HTR-8/SVneo (cell line): ENCODE data around the gene PTPN7.
"Not testable (repeated sequence)": the region's sequence is repeated elsewhere in the genome, so short reads cannot be mapped to it uniquely, and the experiment has no call there.

Experiments used
- DNase-seq: peaks from one replicate; pipeline ENCODE4 v3.0.0; 2011; ENCODE audit warnings: low spot score, mixed read lengths; ENCODE audit not compliant: insufficient read length
- FAIRE-seq: peaks from 2 replicates; lab custom pipeline; 2011; peaks lifted over from hg19 to GRCh38; lab: Jason Lieb, UNC

The PTPN7 gene

GRCh38 chr1:202160377-202160940, at the start of gene PTPN7:
Gene PTPN7 (minus strand): TSS chr1:202160602. CDS start chr1:202159402, 1,200 bp downstream.
- no peak for DNase-seq
- no peak for FAIRE-seq

GRCh38 chr1:202208351-202208857, 48.0 kb upstream of the PTPN7 start:
- FAIRE-seq (no peak), DNase-seq (no peak)

- FAIRE-seq, result no peak
- no peak for DNase-seq
Measured at GRCh38 chr1:202207292-202207691, 46.9 kb upstream of the PTPN7 start.

GRCh38 chr1:202205523-202206190, 45.3 kb upstream of the PTPN7 start:
- FAIRE-seq (no peak), DNase-seq (no peak)

DNA sequence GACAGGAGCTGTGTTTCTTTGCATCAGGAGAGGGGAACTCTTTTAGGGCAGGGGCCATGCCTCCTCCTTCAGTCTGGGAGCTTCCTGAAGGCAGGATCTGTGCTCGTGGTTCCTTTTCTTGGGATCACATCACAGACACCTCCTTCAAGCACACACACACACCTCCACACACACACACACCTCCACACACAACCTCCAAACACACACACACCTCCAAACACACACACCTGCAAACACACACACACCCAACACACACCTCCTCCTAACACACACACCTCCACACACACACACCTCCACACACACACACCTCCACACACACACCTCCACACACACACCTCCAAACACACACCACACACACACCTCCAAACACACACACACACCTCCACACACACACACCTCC, 43.7 kb upstream of the PTPN7 start:
- FAIRE-seq, result no peak
- DNase-seq, result no peak

- DNase-seq (no peak), FAIRE-seq (no peak)
Measured at GRCh38 chr1:202203238-202204039, 43.0 kb upstream of the PTPN7 start.

DNA sequence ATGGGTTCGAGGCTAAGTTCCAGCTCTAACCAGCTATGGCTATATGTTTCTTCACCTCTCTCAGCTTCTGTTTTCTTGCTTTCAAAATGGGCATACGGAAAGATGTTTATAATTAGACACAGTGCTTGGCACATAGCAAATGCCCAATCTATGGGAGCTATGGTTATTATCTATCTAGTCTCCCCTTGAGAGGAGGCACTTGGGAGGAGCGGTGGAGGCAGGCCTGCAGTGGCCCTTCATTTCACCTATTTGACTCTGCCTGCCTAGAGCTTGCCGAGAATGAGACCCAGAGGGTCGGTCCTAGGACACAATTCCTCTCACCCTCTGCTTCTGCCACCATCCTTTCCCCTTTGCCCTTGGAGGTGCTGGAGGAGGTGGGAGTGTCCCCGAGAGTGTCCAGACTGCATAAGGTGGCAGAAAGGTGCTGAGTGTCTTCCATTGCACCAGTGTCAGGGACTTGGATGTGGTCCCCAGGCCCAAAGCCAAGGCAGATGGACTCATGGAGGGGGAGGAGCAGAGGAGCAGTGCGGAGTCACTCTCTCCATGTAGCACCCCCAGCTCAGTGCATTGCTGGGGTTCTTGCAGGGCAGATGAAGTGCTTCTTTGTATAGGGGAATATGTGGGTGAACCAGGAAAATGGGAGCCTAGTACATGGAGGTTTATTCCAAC, 42.2 kb upstream of the PTPN7 start:
- FAIRE-seq (no peak), DNase-seq (no peak)

DNA sequence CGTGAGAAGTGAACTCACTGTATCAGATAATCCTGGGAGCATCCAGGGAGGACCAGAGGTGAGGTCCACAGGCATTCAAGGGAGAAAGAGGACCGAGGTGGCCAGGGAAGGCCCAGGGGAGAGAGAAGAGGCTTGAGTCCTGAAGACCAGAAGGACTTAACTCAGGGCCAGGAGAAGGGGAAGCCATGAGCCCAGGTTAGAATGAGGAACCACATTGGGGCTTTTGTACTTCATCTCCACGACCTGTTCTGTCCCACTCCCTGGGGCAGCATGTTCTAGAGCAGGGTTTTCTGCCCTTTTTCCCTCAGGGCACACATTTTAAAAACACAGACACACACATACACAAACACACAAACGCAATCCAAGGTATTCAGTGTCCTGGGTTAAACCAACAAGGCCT, 41.6 kb upstream of the PTPN7 start:
- no peak for DNase-seq
- no peak for FAIRE-seq

- FAIRE-seq (no peak), DNase-seq (no peak)
Measured at GRCh38 chr1:202201266-202201665, 40.9 kb upstream of the PTPN7 start.

- DNase-seq, result no peak
- FAIRE-seq, result no peak
Measured at GRCh38 chr1:202200669-202201068, 40.3 kb upstream of the PTPN7 start.

DNA sequence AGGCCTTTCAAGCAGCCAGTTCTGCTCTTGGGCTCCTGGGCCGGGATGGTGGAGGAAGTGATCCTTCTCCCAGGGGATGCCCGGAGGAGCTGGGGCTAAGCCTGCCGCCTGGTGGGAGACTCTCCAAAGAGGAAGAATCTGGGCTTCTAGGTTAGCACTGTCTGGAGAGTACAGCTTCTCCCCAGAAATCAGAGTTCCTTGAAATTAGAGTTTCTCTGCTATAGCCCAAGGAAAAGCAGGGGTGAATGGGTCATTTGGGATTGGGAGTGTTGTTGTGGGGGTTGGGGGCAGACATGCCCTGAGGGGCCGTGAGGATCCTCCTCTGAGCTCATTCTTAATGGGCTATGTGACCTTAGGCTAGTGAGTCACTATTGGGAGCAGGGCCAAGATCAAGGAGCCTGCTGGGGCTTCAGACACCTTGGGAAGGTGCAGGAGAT, 39.7 kb upstream of the PTPN7 start:
- no peak for FAIRE-seq
- no peak for DNase-seq

- FAIRE-seq (no peak), DNase-seq (no peak)
Measured at GRCh38 chr1:202199040-202199889, 38.9 kb upstream of the PTPN7 start.

DNA sequence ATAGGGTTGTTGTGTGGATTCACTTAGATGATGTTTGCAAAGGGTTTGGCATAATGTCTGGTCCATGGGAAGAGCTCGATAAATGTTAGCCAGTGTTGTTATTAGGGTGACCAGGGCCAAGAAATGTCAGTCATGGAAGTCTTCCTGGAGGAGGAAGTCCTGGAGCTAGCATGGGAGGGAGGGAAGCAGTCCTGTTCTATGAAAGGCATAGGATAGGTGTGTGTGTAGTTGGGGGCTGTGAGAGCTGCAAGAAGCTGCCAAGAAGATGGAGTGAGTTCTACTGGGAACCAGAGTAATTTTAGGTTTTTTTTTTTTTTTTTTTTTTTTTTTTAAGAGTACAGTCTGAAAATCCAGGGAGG, 37.9 kb upstream of the PTPN7 start:
- DNase-seq, result no peak
- FAIRE-seq, result no peak

GRCh38 chr1:202197653-202198365, 37.4 kb upstream of the PTPN7 start:
- FAIRE-seq, result peak; percentile 52
- DNase-seq, result no peak

DNA sequence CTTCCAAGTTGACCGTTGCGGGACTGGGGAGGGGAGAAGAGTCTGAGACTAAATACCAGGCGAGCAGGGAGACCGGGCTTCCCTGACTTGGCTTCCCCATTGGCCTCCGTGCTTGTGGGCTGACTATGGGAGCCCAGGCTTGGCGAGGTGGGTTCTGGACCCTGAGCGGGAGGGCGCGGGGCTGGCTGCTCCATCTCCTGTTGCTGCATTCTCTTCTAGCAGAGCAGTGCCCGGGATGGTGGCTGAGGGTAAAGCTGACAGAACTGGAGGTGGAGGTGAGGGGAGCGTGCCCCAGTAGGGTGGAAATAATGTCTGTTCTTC, 33.9 kb upstream of the PTPN7 start:
- DNase-seq (no peak), FAIRE-seq (no peak)

GRCh38 chr1:202193614-202194327, 33.4 kb upstream of the PTPN7 start, which contains the start of gene LGR6:
Gene LGR6 (plus strand): TSS chr1:202193799. CDS start chr1:202193990, 191 bp downstream.
- no peak for DNase-seq
- FAIRE-seq, result no peak

DNA sequence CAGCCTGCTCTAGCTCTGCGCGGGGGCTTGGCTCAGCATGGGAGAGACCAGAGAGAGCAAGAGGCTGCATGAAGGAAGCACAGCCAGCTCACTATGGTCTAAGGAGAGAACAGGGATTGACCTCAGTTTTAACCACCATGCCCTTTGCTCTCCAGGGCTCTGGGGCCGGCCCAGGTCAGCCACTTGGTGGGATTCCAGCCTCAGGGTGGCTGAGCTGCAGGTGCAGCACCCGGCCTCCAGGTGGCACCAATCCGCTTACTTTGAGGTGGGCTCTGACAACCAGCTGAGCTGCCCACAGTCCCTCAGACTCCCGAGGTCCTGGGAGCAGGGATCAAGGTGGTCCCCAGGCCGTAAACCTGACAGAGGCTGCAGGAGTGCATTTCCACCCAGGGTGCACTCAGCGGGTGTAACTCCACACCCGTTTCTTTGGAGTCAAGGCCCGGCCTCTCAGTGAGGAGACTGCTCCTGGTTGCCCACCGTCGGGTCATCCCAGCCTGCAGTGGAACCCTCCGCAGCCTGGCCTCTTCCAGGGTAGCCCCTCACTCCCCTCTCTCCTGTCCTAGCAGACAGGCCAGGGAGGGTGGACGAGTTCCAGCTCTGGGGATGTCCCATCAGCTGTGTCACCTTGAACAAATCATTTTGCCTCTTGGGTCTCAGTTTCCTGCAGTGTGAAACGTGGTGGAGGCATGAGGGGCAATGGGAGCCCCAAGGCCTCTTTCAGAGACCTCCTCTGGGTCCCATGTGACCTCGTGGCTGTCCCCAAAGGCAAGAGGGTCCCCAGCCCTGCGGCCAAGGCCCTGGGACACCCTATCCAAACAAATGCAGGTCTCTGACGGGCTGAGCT, 32.6 kb upstream of the PTPN7 start:
- FAIRE-seq, result no peak
- peak; percentile 76 for DNase-seq

- FAIRE-seq, DNase-seq: not testable (repeated sequence)
Measured at GRCh38 chr1:202191391-202191790, 31.0 kb upstream of the PTPN7 start.
